Measurements from ENCODE around the gene PSME1. TPM values are rescaled to one million over a fixed set of nuclear protein-coding genes. Genes with fewer than 3 reads are reported as not detected.

PSME1 gene
- total RNA-seq, 2 experiments from 2014 or later = 498 to 547 TPM

DNA sequence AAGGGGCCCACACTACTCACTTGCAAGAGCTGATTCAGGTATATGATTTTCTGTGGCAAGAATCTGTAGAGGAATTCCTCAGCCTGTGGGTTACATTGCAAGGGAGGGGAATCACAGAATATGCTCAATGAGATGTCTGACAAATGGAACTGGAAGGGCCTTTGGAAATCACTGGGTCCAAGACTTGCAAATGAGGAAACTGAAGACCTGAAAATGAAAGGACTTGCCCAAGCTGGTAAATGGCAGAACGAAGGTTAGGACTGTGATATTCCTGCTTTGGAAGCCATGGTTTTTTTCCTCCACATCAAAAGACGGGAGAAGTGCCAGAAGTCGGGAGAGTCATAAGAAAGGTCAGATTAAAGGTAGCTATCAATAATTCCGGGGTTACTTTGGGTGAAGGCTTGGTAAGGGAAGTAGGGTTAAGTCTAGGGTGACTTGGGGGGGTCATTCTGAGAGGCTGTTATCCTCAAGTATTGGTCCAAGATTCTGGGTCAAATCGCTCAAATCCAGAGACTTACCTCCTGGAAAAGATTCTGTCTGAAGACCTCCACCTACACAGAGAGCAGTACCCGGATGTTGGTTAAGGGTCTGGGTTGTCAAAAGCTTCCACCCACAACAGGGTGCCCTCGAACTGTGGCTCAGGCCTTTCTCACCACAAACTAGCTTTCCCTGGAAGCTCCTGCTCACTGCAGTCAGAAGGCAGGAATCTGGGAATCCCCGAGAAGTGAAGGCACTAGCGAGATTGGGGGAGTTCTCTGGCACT, 9.9 kb downstream of the PSME1 start:
- DNase-seq = peak; percentile 26
- peaks cover 73% of the 10 kb centered on the region for H3K36me3 Mint-ChIP-seq (ENCODE audit: low read depth)
- ChIA-PET POLR2A (interaction anchor here (1.2 to 3.6 kb wide), 4 partner anchors 8 to 101 kb away, joined by 3 to 25 read pairs (median 6); partner anchors contain the start of genes IRF9 and PSME1), CTCF (interaction anchor here (0.6 to 4.6 kb wide), 7 partner anchors 10 to 285 kb away, joined by 3 to 69 read pairs (median 3); partner anchors contain the start of genes IRF9, KHNYN and PSME1)
- H3K27me3 Mint-ChIP-seq = no peaks in the 10 kb centered on the region
- no peaks in the 10 kb centered on the region for H3K9me3 Mint-ChIP-seq
- H3K27ac Mint-ChIP-seq = peak overlapping the region; percentile 99
- H3K4me1 Mint-ChIP-seq = peaks cover 67% of the 10 kb centered on the region
- H3K4me3 Mint-ChIP-seq = peak overlapping the region; percentile 100

DNA sequence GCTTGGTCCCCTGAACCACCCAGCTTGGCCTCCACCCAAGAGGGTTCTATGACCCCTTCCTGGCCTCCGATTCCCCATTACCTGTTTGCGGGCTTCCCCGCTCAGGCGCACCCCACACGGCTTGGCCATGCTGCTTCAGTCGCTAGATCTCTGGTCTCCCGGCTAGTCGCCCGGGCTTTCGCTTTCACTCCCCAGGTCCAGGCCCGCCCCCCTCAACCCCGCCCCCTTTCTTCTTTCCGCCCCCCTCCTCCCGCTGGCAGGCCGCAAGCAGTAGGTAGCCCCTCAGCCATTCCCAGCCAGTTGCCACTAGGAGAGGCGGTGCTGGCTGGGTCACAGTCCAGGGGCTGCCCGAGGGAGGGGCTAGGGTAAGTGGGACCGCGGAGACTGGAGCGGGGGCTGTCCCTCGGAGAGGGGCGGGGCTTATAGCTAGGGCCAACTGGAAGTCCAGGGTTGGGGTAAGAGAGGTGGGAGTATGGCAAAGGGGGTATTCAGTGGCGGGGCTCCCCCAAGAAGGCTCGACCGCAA, 10.5 kb downstream of the PSME1 start, which contains the start of gene PSME2:
TSS of gene PSME2 (minus strand) at position 158 of the 525 bp plus-strand sequence. CDS start at position 129, 29 bp downstream.
- Mint-ChIP-seq H3K27me3 (no peaks in the 10 kb centered on the region), H3K9me3 (no peaks in the 10 kb centered on the region)
- POLR2A ChIA-PET = interaction anchor here (1.2 to 3.6 kb wide), 5 partner anchors 9 to 100 kb away, joined by 3 to 25 read pairs (median 7); partner anchors contain the start of genes DCAF11, IRF9, NRL and PSME1

DNA sequence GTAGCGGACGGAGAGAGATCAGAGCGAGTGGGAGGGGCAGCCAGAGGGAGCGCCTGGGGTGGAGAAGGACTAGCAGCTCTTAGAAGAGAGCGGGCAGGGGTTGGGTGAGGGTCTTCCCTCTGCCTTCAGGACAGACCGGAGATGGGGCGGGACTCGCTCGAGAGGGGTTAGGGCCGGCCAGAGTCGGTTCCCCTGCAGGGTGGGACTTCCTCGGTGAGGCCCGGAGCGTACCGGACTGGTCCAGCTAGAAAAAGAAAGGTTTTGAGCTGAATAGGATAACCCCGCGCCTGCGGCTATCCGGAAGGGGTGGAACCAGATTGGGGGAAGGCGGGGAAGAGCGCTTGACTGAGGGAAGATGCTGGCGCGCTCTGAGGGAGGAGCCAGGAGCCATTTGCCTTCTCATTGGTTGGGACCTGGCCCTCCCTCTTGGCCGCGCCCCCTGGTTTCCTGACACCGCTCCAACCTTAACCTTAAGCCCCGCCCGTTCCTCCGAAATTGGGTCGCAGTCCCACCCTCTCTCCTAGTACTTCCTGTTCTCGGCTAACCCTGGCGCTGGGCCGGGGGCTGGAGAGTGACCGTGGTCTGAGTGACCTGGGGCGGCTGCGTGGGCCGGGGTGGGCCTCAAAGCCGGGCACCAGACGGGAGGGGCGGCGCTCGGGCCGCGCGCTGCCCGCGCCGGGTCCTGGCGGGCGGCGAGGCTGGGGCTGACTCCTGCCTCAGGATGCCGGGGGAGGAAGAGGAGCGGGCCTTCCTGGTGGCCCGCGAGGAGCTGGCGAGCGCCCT, 11.2 kb downstream of the PSME1 start, which contains the start of gene RNF31:
TSS of gene RNF31 (plus strand) at position 521 of the 783 bp plus-strand sequence. CDS start at position 722, 201 bp downstream.
- H3K9me3 Mint-ChIP-seq = no peaks in the 10 kb centered on the region
- ChIA-PET CTCF (interaction anchor here (0.7 to 4.6 kb wide), 8 partner anchors 10 to 284 kb away, joined by 3 to 69 read pairs (median 6); partner anchors contain the start of genes IRF9, KHNYN, MDP1 and PSME1), POLR2A (interaction anchor here (1.2 to 3.6 kb wide), 5 partner anchors 10 to 99 kb away, joined by 3 to 25 read pairs (median 7); partner anchors contain the start of genes DCAF11, IRF9, NRL and PSME1)
- peaks cover 68% of the 10 kb centered on the region for H3K4me1 Mint-ChIP-seq
- DNase-seq = peak; percentile 100
- H3K27ac Mint-ChIP-seq = peak within 1 kb of the TSS; percentile 99
- peaks cover 78% of the 10 kb centered on the region for H3K36me3 Mint-ChIP-seq (ENCODE audit: low read depth)
- no peaks in the 10 kb centered on the region for H3K27me3 Mint-ChIP-seq
- H3K4me3 Mint-ChIP-seq = peak within 1 kb of the TSS; percentile 100

More for the DNA sequence above, 10.5 kb downstream of the PSME1 start, which contains the start of gene PSME2:
- Mint-ChIP-seq H3K4me1 (peaks cover 71% of the 10 kb centered on the region), H3K4me3 (peak within 1 kb of the TSS; percentile 100), H3K36me3 (ENCODE audit: low read depth) (peaks cover 78% of the 10 kb centered on the region), H3K27ac (peak within 1 kb of the TSS; percentile 99)
- DNase-seq = peak; percentile 93
- CTCF ChIA-PET = interaction anchor here (0.6 to 4.6 kb wide), 11 partner anchors 9 to 284 kb away, joined by 3 to 69 read pairs (median 4); partner anchors contain the start of genes IRF9, KHNYN and PSME1

DNA sequence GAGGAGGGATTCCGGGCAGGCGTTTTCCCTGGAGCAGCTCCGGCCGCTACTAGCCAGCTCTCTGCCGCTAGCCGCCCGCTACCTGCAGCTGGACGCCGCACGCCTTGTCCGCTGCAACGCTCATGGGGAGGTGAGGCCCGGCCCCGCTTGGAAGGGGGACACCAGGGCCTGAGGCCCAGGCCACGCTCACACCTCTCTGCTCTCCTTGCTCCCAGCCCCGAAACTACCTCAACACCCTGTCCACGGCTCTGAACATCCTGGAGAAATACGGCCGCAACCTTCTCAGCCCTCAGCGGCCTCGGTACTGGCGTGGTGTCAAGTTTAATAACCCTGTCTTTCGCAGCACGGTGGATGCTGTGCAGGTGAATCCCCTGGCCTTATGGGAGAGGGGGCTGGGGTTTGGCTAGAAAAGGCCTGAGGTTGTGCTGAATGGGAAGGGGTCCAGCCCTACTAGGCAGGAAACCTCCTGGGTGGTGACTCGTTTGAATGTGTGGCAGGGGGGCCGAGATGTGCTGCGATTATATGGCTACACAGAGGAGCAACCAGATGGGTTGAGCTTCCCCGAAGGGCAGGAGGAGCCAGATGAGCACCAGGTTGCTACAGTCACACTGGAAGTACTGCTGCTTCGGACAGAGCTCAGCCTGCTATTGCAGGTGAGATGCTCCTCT, 11.9 kb downstream of the PSME1 start:
- Mint-ChIP-seq H3K27me3 (no peaks in the 10 kb centered on the region), H3K4me3 (peak overlapping the region; percentile 100), H3K36me3 (ENCODE audit: low read depth) (peaks cover 79% of the 10 kb centered on the region), H3K9me3 (no peaks in the 10 kb centered on the region), H3K4me1 (peaks cover 65% of the 10 kb centered on the region), H3K27ac (peak overlapping the region; percentile 85)
- ChIA-PET POLR2A (interaction anchor here (0.7 to 3.6 kb wide), 2 partner anchors 13 to 33 kb away, joined by 3 to 25 read pairs; partner anchors contain the start of genes DCAF11, IRF9 and NRL), CTCF (interaction anchor here (0.6 to 4.6 kb wide), 7 partner anchors 10 to 1119 kb away, joined by 3 to 69 read pairs (median 7); partner anchors contain the start of genes IRF9, KHNYN and PSME1)
- DNase-seq = no peak

DNA sequence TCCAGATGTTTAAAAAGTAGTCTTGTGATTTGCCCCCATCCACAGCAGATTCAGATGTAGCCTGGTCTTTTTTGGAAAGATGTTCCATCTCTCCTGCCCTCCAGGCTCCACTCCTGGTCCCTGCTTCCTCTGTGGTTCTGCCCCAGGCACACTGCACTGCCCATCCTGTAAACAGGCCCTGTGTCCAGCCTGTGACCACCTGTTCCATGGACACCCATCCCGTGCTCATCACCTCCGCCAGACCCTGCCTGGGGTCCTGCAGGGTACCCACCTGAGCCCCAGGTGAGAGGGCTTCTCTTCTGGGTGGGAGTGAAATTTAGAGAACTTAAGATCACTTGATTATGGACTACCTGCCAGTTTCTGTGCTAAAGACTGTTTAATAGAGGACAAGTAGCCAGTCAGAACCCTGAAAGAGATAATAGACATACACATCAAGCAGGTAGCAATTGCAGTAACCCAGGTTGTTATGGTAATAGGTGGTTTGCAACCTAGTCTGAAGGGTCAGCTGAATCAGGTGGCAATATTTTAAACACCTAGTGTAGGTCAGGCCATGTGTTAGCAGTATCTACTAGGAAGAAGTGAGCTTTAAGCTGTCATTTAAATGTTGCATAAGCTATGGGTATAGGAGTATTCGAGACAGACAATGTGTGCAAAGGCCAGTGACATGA, 13.4 kb downstream of the PSME1 start:
- no peaks in the 10 kb centered on the region for H3K9me3 Mint-ChIP-seq
- H3K4me1 Mint-ChIP-seq = peaks cover 50% of the 10 kb centered on the region
- CTCF ChIA-PET = interaction anchor here (0.5 to 4.6 kb wide), 4 partner anchors 11 to 40 kb away, joined by 3 to 69 read pairs (median 34); partner anchors contain the start of gene IRF9
- no peaks in the 10 kb centered on the region for H3K27me3 Mint-ChIP-seq
- peak overlapping the region; percentile 100 for H3K4me3 Mint-ChIP-seq
- H3K36me3 Mint-ChIP-seq (ENCODE audit: low read depth) = peaks cover 67% of the 10 kb centered on the region
- POLR2A ChIA-PET = no interaction called here
- no peak overlapping the region for H3K27ac Mint-ChIP-seq
- DNase-seq = no peak

DNA sequence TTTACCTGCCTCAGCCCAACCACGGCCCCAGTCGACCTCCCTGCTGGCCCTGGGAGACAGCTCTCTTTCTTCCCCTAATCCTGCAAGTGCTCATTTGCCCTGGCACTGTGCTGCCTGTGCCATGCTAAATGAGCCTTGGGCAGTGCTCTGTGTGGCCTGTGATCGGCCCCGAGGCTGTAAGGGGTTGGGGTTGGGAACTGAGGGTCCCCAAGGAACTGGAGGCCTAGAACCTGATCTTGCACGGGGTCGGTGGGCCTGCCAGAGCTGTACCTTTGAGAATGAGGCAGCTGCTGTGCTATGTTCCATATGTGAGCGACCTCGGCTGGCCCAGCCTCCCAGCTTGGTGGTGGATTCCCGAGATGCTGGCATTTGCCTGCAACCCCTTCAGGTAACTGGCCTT, 14.1 kb downstream of the PSME1 start:
- Mint-ChIP-seq H3K27ac (no peak overlapping the region), H3K36me3 (ENCODE audit: low read depth) (peaks cover 67% of the 10 kb centered on the region), H3K4me3 (no peak overlapping the region), H3K9me3 (no peaks in the 10 kb centered on the region), H3K4me1 (peaks cover 49% of the 10 kb centered on the region), H3K27me3 (no peaks in the 10 kb centered on the region)
- POLR2A ChIA-PET = no interaction called here
- DNase-seq = no peak
- CTCF ChIA-PET = interaction anchor here (0.5 to 4.1 kb wide), 4 partner anchors 11 to 285 kb away, joined by 3 to 57 read pairs (median 3); partner anchors contain the start of gene IRF9

DNA sequence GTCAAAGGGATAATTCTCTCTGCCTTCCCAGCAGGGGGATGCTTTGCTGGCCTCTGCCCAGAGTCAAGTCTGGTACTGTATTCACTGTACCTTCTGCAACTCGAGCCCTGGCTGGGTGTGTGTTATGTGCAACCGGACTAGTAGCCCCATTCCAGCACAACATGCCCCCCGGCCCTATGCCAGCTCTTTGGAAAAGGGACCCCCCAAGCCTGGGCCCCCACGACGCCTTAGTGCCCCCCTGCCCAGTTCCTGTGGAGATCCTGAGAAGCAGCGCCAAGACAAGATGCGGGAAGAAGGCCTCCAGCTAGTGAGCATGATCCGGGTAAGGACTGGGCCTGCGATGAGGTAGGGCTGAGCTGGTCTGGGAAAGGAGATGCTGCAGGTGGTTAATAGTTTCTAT, 14.6 kb downstream of the PSME1 start:
- peaks cover 67% of the 10 kb centered on the region for H3K36me3 Mint-ChIP-seq (ENCODE audit: low read depth)
- H3K4me1 Mint-ChIP-seq = peaks cover 46% of the 10 kb centered on the region
- H3K4me3 Mint-ChIP-seq = no peak overlapping the region
- ChIA-PET CTCF (interaction anchor here (0.8 to 4.1 kb wide), 4 partner anchors 11 to 285 kb away, joined by 3 to 57 read pairs (median 3); partner anchors contain the start of gene IRF9), POLR2A (interaction anchor here (0.5 kb wide), 1 partner anchor 9 kb away, joined by 4 read pairs; no protein-coding TSS in a partner anchor)
- no peaks in the 10 kb centered on the region for H3K27me3 Mint-ChIP-seq
- H3K27ac Mint-ChIP-seq = peak overlapping the region; percentile 66
- H3K9me3 Mint-ChIP-seq = no peaks in the 10 kb centered on the region
- DNase-seq = no peak

DNA sequence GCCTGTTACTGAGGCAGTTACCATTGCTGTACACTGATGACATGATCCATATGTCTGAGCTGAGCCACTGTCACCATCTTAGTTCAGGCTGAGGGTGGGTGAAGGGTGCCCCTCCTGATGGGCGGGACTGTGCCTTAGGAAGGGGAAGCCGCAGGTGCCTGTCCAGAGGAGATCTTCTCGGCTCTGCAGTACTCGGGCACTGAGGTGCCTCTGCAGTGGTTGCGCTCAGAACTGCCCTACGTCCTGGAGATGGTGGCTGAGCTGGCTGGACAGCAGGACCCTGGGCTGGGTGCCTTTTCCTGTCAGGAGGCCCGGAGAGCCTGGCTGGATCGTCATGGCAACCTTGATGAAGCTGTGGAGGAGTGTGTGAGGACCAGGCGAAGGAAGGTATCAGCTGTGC, 15.0 kb downstream of the PSME1 start:
- POLR2A ChIA-PET = interaction anchor here (0.5 kb wide), 1 partner anchor 9 kb away, joined by 4 read pairs; no protein-coding TSS in a partner anchor
- Mint-ChIP-seq H3K36me3 (ENCODE audit: low read depth) (peaks cover 67% of the 10 kb centered on the region), H3K27me3 (no peaks in the 10 kb centered on the region), H3K27ac (peak overlapping the region; percentile 66), H3K4me1 (peaks cover 43% of the 10 kb centered on the region), H3K4me3 (no peak overlapping the region), H3K9me3 (no peaks in the 10 kb centered on the region)
- DNase-seq = no peak
- CTCF ChIA-PET = interaction anchor here (1.0 to 4.1 kb wide), 3 partner anchors 10 to 13 kb away, joined by 3 to 57 read pairs (median 5); partner anchors contain the start of genes EMC9 and IRF9

DNA sequence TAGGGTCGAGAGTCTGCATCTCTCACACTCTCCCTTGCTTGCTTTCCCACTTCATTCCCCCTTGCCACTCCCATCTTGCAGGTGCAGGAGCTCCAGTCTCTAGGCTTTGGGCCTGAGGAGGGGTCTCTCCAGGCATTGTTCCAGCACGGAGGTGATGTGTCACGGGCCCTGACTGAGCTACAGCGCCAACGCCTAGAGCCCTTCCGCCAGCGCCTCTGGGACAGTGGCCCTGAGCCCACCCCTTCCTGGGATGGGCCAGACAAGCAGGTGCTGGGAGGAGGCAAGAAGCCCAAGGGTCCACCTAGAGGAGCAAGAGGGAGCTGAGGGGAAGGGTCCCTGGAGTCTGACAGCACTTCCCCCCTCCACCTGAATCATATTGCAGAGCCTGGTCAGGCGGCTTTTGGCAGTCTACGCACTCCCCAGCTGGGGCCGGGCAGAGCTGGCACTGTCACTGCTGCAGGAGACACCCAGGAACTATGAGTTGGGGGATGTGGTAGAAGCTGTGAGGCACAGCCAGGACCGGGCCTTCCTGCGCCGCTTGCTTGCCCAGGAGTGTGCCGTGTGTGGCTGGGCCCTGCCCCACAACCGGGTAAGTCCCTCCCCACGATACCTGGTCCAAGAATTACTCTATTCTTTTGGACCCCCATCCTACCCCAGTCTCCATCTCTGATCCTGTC, 15.5 kb downstream of the PSME1 start:
- CTCF ChIA-PET = interaction anchor here (1.0 to 4.1 kb wide), 3 partner anchors 10 to 14 kb away, joined by 3 to 57 read pairs (median 5); partner anchors contain the start of genes EMC9 and IRF9
- DNase-seq = no peak
- Mint-ChIP-seq H3K4me1 (peaks cover 42% of the 10 kb centered on the region), H3K27me3 (no peaks in the 10 kb centered on the region), H3K9me3 (no peaks in the 10 kb centered on the region), H3K27ac (no peak overlapping the region), H3K36me3 (ENCODE audit: low read depth) (peaks cover 64% of the 10 kb centered on the region), H3K4me3 (no peak overlapping the region)
- POLR2A ChIA-PET = no interaction called here

DNA sequence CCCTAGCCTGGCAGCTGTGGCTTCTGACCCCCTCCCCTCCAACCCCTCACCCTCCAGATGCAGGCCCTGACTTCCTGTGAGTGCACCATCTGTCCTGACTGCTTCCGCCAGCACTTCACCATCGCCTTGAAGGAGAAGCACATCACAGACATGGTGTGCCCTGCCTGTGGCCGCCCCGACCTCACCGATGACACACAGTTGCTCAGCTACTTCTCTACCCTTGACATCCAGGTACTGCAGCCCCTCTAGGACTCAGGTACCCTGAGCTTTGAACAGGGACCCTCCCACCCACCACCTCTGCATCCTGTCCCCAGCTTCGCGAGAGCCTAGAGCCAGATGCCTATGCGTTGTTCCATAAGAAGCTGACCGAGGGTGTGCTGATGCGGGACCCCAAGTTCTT, 19.1 kb downstream of the PSME1 start:
- Mint-ChIP-seq H3K9me3 (no peaks in the 10 kb centered on the region), H3K4me1 (peaks cover 31% of the 10 kb centered on the region), H3K27ac (peak overlapping the region; percentile 37), H3K36me3 (ENCODE audit: low read depth) (peaks cover 68% of the 10 kb centered on the region), H3K27me3 (no peaks in the 10 kb centered on the region), H3K4me3 (no peak overlapping the region)
- ChIA-PET CTCF (interaction anchor here (0.6 to 1.6 kb wide), 4 partner anchors 14 to 30 kb away, joined by 3 read pairs; partner anchors contain the start of gene EMC9), POLR2A (no interaction called here)
- no peak for DNase-seq
